GM19099 (cell line): ENCODE data around the gene FRK.

ENCODE experiments used
- POLR2A ChIP-seq: IDR thresholded peaks from 3 replicates; pipeline ENCODE4 v1.6.1; 2011; ENCODE audit warnings: low read depth; ENCODE audit not compliant: insufficient read length; ENCODE audit errors: extremely low read depth

The FRK gene

DNA sequence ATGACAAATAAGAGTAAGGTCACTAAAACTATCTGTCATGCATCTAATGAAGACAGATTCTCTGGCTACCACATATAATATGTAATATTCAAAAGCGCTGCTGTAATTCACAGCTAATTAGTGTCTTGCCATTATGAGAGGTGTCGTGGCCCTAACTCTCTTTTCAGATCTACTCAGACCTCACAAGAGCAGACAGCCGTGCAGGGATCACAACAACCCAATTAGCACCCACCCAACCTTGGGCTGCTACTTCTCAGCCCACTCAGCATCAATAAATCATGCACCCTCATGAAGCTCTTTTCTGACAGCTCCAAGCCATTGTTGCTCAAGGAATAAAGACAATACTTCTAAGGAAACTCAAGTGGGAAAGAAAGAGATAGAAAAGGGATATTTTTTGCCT, 61.5 kb downstream of the FRK start:
- TF ChIP-seq POLR2A: no peak

DNA sequence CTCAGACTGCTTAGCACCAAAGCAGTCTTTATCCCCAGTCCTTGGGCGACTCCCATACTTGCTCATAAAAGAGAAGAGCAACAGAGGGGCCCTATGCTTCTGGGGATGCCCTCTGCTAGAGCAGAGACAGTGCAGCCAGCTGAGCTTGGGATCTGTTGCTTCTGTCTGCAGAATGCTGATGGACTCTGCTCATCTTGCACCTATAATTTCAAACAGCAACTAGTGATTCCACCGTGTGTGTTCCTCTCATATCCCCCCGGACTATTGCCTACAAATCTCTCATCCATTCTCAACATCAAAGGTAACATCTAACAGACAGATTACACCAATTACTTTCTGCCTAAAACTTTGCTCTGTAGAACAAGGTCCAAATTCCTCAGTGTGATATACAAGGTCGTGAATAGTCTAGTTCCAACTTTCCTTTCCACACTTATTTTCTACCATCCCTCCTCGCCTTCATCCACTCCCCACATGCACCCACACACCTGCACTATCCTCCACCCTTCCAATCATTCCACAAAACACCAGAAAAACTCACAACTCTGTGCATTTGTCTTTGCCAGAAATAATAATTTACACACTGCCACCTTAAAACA, 62.6 kb downstream of the FRK start:
- no peak for TF ChIP-seq POLR2A

DNA sequence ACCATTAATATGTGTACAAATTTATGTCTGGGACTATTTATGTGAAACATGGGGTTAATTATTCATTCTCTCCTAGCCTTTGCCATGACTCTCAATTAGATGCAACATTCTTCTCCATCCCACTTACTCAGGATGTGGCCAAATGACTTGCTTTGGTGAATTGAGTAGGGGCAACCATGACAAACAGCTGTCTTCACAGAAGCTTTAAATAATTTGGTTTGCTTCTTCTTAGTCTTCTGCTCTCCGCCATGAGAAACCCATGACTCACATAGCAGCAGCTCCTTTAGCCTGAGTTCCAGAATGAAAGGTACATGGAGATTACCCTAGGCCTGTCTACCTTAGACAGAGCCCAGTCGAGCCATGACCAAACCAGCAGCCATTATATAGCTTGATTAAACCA, 74.7 kb downstream of the FRK start:
- no peak for TF ChIP-seq POLR2A

DNA sequence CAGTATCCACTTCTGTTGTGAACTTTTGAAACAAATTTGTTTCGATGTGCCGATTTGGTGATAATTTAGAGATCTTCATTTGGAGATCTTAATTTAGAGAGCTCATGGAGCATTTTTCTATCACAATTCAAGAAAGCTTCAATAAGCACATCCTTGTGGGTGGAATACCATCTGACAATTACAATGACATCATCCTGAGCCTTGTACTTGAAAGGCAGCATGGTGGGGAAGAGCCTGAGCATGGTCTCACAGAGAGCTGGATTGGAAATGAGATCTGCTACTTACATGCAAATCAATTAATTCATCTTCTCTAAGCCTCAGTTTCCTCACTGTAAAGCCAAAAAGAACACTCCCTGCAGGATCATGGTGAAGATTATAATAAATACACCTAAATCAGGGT, 75.9 kb downstream of the FRK start:
- no peak for TF ChIP-seq POLR2A

DNA sequence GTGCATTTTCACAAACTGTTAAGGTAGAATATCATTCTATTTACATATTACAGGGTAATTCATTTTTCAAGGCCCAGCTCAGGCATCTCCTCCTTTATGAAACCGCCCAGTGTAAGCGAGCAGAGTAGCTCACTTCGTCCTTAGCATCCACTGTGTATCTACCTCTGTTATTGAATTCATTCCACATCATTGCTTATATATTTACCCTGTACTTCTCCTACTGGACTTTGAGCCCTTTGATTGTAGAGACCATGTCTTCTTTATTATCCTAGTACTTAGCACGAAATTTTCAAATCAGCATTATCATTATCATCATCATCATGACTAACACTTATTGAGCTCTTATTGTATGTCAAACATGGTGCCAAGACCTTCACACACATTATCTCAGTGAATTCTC, 76.7 kb downstream of the FRK start:
- no peak for TF ChIP-seq POLR2A

DNA sequence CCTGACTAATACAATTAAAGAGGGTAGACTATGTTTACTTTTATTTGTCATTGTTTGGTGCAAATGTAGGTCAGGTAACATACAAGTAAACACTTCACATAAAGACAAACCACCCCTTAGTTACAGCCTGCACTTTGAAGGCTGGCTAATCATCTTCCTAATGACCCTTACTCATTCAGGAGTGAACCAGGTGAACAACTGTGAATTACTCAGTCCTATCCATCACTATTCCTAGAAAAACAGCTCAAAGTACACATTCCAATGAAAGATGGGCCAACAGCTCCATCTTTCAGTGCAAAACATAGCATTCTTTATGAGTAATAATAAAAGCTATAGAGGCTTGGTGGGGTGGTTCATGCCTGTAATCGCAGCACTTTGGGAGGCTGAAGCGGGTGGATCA, 78.2 kb downstream of the FRK start:
- TF ChIP-seq POLR2A: no peak

DNA sequence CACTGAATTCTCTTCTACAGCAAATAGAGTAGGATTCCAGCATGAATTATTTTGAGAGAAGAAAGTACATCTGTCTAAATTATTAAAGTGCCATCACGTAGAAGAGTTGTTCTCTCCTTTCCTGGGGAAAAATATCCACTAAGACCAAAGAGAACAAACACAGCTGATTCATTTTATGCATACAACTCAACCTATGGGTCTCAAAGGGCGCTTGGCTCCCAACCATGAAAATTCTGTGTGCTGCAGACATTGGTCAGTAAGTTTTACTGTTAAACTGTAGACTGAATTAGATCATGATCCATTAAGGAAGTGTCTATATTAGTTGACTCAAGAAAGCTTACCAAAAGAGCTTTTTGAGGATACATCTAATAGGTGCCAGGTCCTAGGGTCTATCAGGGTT, 83.5 kb downstream of the FRK start:
- TF ChIP-seq POLR2A: no peak

DNA sequence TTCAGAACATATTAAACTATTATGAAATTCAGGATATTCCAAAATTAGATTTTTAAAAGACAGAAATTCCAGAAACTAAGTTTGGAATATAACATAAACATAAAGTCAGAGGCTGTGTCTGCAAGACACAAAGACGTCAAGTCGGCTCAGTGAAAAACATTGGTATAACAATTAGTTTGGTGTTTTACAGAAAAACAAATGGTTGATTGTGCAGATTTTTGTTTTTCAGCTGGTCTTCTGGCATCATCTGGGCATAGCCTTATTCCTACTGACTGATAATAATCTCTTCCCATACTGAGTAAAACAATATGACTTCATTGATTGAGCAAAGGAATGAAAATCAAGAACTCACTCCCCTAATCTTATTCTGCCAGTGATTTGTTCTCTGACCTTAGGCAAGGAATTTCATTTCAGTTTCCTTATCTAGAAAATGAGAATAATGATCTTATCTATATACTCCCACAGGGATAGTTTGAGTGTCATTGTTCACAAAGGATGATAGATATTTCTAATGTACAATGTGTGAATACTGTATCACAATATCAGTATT, 84.3 kb downstream of the FRK start:
- TF ChIP-seq POLR2A: no peak

DNA sequence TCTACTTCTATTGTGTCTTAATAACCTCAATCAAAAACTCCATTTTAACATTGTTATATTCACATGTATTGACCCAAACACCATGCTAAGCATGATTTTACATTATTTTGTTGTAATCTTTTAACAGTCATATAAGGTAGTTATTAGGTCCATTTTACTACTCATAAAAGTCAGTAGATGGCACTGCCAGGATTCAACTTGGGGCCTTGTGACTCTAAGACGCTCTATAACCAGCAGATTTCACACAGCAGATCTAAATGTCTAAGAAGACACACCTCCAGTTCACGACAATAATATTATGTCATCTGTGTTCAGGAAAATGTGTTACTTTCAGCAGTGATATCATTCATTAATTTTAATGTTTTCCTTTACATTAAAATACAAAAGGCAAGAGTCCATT, 88.0 kb downstream of the FRK start:
- no peak for TF ChIP-seq POLR2A

DNA sequence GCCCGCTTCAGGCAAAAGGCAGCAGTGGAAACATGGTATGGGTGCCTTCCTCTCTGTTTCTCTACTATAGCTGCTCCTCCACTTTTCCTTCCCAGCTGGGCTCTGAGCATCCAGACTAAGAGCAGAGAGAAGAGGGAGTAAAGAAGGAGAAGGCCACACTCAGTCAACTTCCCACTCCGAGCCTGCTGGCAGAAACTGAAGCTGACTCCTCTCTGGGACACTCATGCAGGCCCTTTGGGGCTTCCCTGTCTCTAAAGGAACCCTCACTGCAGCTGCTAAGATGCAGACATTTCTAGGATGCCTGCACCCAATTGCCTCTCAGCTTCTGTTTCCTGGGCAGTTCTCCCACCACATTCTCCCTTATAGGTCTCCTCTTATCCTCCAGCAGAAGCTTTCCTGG, 88.9 kb downstream of the FRK start:
- TF ChIP-seq POLR2A: no peak

DNA sequence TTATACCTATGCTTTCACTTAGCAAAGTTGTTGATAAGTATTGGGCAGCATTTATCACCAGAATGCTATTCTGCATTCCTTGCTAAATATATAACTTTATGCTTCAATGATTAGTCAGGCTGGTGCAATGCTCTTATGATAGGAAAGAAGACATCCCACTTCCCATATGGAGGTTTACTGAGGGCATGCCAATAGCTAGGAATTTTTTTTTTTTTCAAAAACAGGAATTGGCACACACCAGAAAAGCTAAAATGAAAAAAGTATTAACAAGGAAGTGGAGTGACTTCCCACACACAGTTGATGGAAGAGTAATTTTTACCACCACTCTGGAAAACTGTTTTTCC, 90.8 kb downstream of the FRK start:
- TF ChIP-seq POLR2A: no peak

DNA sequence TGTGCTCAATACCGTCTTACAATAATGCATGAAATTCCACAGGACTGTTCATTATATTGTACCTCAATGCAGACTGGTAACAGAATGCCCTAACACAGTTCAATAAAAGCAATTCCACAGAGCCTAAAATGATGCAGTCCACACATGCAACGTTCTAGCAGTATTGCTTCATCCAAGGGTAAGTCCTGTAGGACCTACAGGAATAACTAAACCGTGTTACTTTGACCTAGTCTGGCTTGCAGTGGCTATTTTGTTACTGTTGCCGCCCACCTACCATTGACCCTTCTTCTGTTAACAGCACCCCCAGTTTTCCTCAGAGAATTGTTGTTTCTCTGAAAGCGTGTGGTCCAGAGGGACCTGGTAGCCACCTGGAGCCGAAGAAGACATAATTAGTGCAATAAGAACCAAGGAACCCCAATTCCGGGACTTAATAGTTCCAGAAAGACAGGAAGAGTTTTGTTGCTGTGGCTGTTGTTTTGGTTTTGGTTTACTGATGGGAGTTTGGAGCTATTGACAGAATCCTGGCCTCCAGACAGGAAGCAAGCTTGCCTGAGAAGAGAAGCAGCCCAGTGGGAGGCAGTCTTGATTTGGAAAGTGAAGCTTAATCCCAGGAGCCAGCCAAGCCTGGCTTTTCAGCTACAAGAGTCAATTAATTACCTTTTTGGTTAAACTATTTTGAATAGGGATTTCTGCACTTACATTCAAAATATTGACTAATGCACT, 91.3 kb downstream of the FRK start:
- TF ChIP-seq POLR2A: no peak

DNA sequence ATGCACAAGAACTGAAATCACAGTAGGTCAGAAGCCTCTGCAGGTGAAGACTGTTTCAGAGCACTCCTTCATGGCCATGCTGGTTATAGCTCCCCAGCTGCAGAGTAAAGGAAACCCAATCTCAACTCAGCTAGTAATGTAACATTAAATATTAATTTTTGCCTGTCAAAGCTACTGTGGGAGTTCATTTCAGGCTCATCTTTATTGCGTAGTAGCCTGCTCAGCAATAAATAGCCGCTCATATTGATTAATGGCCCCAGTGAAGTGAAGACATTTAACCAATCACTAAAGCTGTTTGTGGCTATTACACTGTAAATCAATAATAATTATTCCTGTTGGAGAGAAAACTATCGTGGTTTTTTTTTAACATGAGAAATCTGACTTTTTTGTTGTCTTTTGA, 101.7 kb downstream of the FRK start:
- TF ChIP-seq POLR2A: no peak

DNA sequence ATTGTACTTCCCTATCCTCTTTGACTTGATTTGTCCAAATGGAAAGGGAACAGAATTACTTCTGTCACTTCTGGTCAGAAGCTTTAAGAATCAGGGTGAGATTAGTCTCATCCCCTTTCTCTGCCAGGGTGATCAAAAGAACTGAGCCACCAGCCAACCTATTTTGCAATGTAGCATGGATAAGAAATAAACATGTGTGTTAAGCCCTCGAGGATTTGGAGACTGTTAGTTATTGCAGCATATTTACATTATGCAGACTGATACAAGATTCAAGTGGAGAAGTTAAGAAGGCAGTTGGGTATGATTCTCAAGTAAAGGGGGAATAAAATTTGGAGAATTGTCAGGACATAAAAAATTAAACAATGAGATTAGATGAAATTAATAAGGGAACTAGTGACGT, 106.0 kb downstream of the FRK start:
- no peak for TF ChIP-seq POLR2A

DNA sequence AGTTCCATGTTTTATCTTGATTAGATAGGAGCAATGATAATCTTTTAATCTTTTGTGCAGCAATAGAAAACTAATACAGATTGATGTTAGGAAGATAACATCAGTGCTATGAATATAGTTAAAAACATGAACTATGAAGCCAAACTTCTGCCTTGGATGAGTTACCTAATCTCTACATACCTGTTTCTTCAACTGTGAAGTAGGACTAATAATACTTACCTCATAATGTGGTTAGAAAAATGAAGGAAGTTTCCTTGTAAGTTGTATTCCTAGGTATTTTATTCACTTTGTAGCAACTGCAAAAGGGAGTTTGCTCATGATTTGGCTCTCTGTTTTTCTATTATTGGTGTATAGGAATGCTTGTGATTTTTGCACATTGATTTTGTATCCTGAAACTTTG, 111.9 kb downstream of the FRK start:
- no peak for TF ChIP-seq POLR2A

DNA sequence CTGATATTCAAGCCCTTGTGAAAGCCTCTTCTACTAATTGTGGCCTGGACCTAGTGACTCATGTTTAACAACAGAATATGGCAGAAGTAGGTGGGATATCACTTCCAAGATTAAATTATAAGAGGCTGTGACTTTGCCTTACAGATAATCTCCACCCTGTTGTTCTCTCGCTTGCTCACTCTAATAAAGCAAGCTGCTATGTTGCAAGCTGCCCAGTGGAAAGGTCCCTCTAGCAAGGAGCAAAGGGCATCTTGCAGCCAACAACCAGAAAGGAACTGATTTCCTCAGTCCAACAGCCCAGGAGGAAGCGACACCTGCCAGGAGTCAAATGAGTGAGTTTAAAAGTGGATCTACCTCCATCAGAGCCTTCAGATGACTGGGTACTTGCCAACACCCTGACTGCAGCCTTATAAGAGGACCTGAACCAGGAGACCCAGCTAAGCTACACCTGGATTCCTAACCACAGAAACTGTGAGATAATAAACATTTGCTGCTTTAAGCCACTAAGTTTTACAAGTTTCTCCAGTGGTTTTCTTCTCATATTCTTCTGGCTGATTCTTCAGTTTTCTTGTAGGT, 112.6 kb downstream of the FRK start:
- no peak for TF ChIP-seq POLR2A
